CD14-positive monocyte (primary cell): ENCODE data around the gene KRTAP8-1. TPM values are rescaled to one million over a fixed set of nuclear protein-coding genes. Genes with fewer than 3 reads are reported as not detected.

ENCODE experiments used
- DNase-seq, 3 donors: peaks; one replicate each; pipeline ENCODE4 v3.0.0-alpha.2; 2011 to 2022
- H2AFZ ChIP-seq: 2 replicates; pipeline ENCODE4 v1.6.0; 2012; ENCODE audit warnings: mild to moderate bottlenecking, low read depth, low read length, inconsistent platforms; ENCODE audit not compliant: insufficient read depth, poor library complexity, severe bottlenecking
- H3K27ac ChIP-seq, 2 donors: 1 replicate in 1 of 2; 2 replicates in 1 of 2; pipeline ENCODE4 v1.5.1; 2012 to 2013; ENCODE audit warnings: low read length in 2 of 2, control low read depth in 1 of 2, inconsistent platforms in 1 of 2, low read depth in 1 of 2, mild to moderate bottlenecking in 1 of 2
- H3K27me3 ChIP-seq, 2 donors: one replicate each; pipeline versions ENCODE4 v1.6.0 to v1.6.1; 2011 to 2013; ENCODE audit warnings: low read length in 2 of 2; ENCODE audit not compliant: control insufficient read depth in 2 of 2, insufficient read depth in 2 of 2
- H3K36me3 ChIP-seq, 2 donors: replicated peaks in 1 of 2; 1 replicate in 1 of 2; 2 replicates in 1 of 2; pipeline versions ENCODE4 v1.5.1 to v1.6.1; 2012 to 2013; ENCODE audit warnings: low read length in 2 of 2, control low read depth in 1 of 2, inconsistent platforms in 1 of 2, mild to moderate bottlenecking in 1 of 2; ENCODE audit not compliant: insufficient read depth in 2 of 2, control insufficient read depth in 1 of 2
- H3K4me1 ChIP-seq, 2 donors: 1 replicate in 1 of 2; 2 replicates in 1 of 2; pipeline versions ENCODE4 v1.5.1 to v1.6.1; 2012 to 2013; ENCODE audit warnings: low read length in 2 of 2, control low read depth in 1 of 2, inconsistent platforms in 1 of 2, mild to moderate bottlenecking in 1 of 2, moderate library complexity in 1 of 2; ENCODE audit not compliant: insufficient read depth in 2 of 2, control insufficient read depth in 1 of 2
- H3K4me2 ChIP-seq: replicated peaks from 2 replicates; pipeline ENCODE3; 2012; ENCODE audit warnings: low read length, moderate library complexity, mild to moderate bottlenecking; ENCODE audit not compliant: poor library complexity, severe bottlenecking; ENCODE audit errors: extremely low read depth
- H3K4me3 ChIP-seq, 3 experiments: fragments of 200-600 bp in 1 of 3; sonication (generic) in 1 of 3; replicated peaks in 1 of 3; 1 replicate in 2 of 3; 2 replicates in 1 of 3; pipeline ENCODE4 v1.5.1; 2011 to 2013; ENCODE audit warnings: low read length in 3 of 3, mild to moderate bottlenecking in 3 of 3, control low read depth in 2 of 3, low read depth in 2 of 3, inconsistent platforms in 1 of 3, moderate library complexity in 1 of 3
- H3K79me2 ChIP-seq: 2 replicates; pipeline ENCODE4 v1.6.0; 2012; ENCODE audit warnings: mild to moderate bottlenecking, control low read depth, inconsistent platforms, low read length, moderate library complexity; ENCODE audit not compliant: insufficient read depth
- H3K9ac ChIP-seq: 2 replicates; pipeline ENCODE4 v1.6.0; 2017; ENCODE audit warnings: low read length, mild to moderate bottlenecking; ENCODE audit not compliant: insufficient read depth, poor library complexity, severe bottlenecking
- H3K9me3 ChIP-seq, 2 donors: replicated peaks in 1 of 2; 1 replicate in 1 of 2; 2 replicates in 1 of 2; pipeline versions ENCODE4 v1.5.1 to v1.6.1; 2012 to 2013; ENCODE audit warnings: low read length in 2 of 2, control low read depth in 1 of 2; ENCODE audit not compliant: control insufficient read depth in 1 of 2, insufficient read depth in 1 of 2
- H4K20me1 ChIP-seq: 2 replicates; pipeline ENCODE4 v1.6.0; 2012; ENCODE audit warnings: mild to moderate bottlenecking, low read length, control low read depth, moderate library complexity; ENCODE audit not compliant: insufficient read depth
- H3K27ac Mint-ChIP-seq, 7 donors: one replicate each; pipeline ENCODE4 v1.8.0; 2020; ENCODE audit warnings: mild to moderate bottlenecking in 7 of 7, mixed read lengths in 7 of 7, moderate library complexity in 6 of 7, inconsistent platforms in 2 of 7
- H3K27me3 Mint-ChIP-seq, 3 donors: one replicate each; pipeline ENCODE4 v1.8.0; 2021 to 2022; ENCODE audit warnings: low read depth in 3 of 3, mild to moderate bottlenecking in 3 of 3, mixed read lengths in 3 of 3, moderate library complexity in 3 of 3, inconsistent platforms in 1 of 3
- H3K36me3 Mint-ChIP-seq, 2 donors: one replicate each; pipeline ENCODE4 v1.8.0; 2020; ENCODE audit warnings: mixed read lengths in 2 of 2, inconsistent platforms in 1 of 2, mild to moderate bottlenecking in 1 of 2
- H3K4me1 Mint-ChIP-seq: one replicate; pipeline ENCODE4 v1.8.0; 2020; ENCODE audit warnings: mild to moderate bottlenecking, mixed read lengths
- H3K4me3 Mint-ChIP-seq, 2 donors: one replicate each; pipeline ENCODE4 v1.8.0; 2020; ENCODE audit warnings: mild to moderate bottlenecking in 2 of 2, mixed read lengths in 2 of 2, moderate library complexity in 1 of 2
- H3K9me3 Mint-ChIP-seq, 7 donors: one replicate each; pipeline ENCODE4 v1.8.0; 2020 to 2022; ENCODE audit warnings: mixed read lengths in 7 of 7, mild to moderate bottlenecking in 6 of 7, moderate library complexity in 6 of 7, inconsistent platforms in 2 of 7
- CTCF ChIP-seq: fragments of 200-600 bp; IDR thresholded peaks from one replicate; pipeline ENCODE4 v1.8.0; 2022; ENCODE audit warnings: antibody characterized with exemption, mild to moderate bottlenecking
- WGBS: methylation state at CpG from one replicate; pipeline ENCODE4 v1.1.5; 2013; ENCODE audit warnings: missing lambda C conversion rate; ENCODE audit not compliant: insufficient coverage; 5-methylcytosine and 5-hydroxymethylcytosine counted together
- intact Hi-C, 2 donors: fragments of 100-400 bp; cut with micrococcal nuclease; formaldehyde crosslinking; loops; one replicate each; pipeline versions ENCODE4 v1.15.0 to v1.15.1; 2023
- polyA minus RNA-seq: library from RNA; depleted of rRNA, polyadenylated mRNA; stranded (reverse); fragments of >200 nt; gene quantifications from 2 replicates; pipeline ENCODE4 v1.2.3, GENCODE V29; 2012
- polyA plus RNA-seq, 3 donors: library from polyadenylated mRNA; depleted of rRNA in 1 of 3; unstranded in 2 of 3; stranded (reverse) in 1 of 3; fragments of 300-500 nt in 2 of 3; fragments of >200 nt in 1 of 3; fragmentation: Illumina TruSeq in 2 of 3; gene quantifications; 1 replicate in 2 of 3; 2 replicates in 1 of 3; pipeline ENCODE4 v1.2.3, GENCODE V29; 2012 to 2021
- total RNA-seq, 12 experiments: library from RNA in 1 of 12; stranded (reverse) in 1 of 12; fragments of 120-200 nt in 1 of 12; gene quantifications; one replicate each; pipeline ENCODE4 v1.2.4 and lab custom pipeline; 2013 to 2026; ENCODE audit warnings: mixed read lengths in 6 of 12, inconsistent platforms in 1 of 12

Gene KRTAP8-1
- not detected for total RNA-seq (2013)
- polyA plus RNA-seq (not detected), polyA minus RNA-seq (not detected in 2 replicates), total RNA-seq (lab: John Stamatoyannopoulos, UW) (0 to 0.08 (median 0) reads per million in 11 experiments)

GRCh38 chr21:30813174-30813573, at the start of gene KRTAP8-1:
Gene KRTAP8-1 (minus strand): TSS chr21:30813274. CDS start chr21:30813220, 54 bp downstream.
- no peak for TF ChIP-seq CTCF
- Histone ChIP-seq H3K4me1 (no peaks in the 10 kb centered on the region), H3K36me3 (no peaks in the 10 kb centered on the region), H3K27me3 (no peaks in the 10 kb centered on the region), H3K79me2 (no peaks in the 10 kb centered on the region), H2AFZ (no peak within 1 kb of the TSS), H3K4me3 (no peak within 1 kb of the TSS), H3K9me3 (peaks cover 0 to 5% of the 10 kb centered on the region in 2 donors), H3K4me2 (no peak within 1 kb of the TSS), H3K27ac (no peak within 1 kb of the TSS), H4K20me1 (no peaks in the 10 kb centered on the region), H3K9ac (no peak within 1 kb of the TSS)
- Mint-ChIP-seq H3K36me3 (no peaks in the 10 kb centered on the region), H3K4me3 (no peak within 1 kb of the TSS), H3K27ac (no peak within 1 kb of the TSS), H3K27me3 (peaks cover 0 to 1% (median 0%) of the 10 kb centered on the region in 3 donors), H3K9me3 (peaks cover 0 to 4% (median 0%) of the 10 kb centered on the region in 7 donors), H3K4me1 (no peaks in the 10 kb centered on the region)
- intact Hi-C loops, result no loop called here
- WGBS, result no CpG with 5 or more reads among the region's 5 CpGs
- DNase-seq, result no peak

- no peaks in the 10 kb centered on the region for H3K9me3 ChIP-seq
These were observed 34.8 kb upstream of the KRTAP8-1 start for GRCh38 chr21:30847627-30848500.

More at GRCh38 chr21:30847627-30848500, 34.8 kb upstream of the KRTAP8-1 start:
- Histone ChIP-seq H3K36me3 (no peaks in the 10 kb centered on the region), H3K4me1 (no peaks in the 10 kb centered on the region), H3K27me3 (no peaks in the 10 kb centered on the region), H2AFZ (no peak overlapping the region), H4K20me1 (no peaks in the 10 kb centered on the region), H3K27ac (no peak overlapping the region), H3K79me2 (no peaks in the 10 kb centered on the region), H3K4me3 (no peak overlapping the region), H3K9ac (no peak overlapping the region), H3K4me2 (no peak overlapping the region)
- peaks cover 0 to 3% (median 0%) of the 10 kb centered on the region in 7 donors for H3K9me3 Mint-ChIP-seq
- H3K27ac Mint-ChIP-seq, result no peak overlapping the region
- no peaks in the 10 kb centered on the region for H3K4me1 Mint-ChIP-seq
- peaks cover 0 to 3% (median 0%) of the 10 kb centered on the region in 3 donors for H3K27me3 Mint-ChIP-seq
- no peak for DNase-seq
- no peaks in the 10 kb centered on the region for H3K36me3 Mint-ChIP-seq
- 47% methylated on average over 2 of the region's 9 CpGs for WGBS
- intact Hi-C loops, result no loop called here
- TF ChIP-seq CTCF, result no peak
- no peak overlapping the region for H3K4me3 Mint-ChIP-seq
